GM12878 (cell line): ENCODE data around the gene SYTL4. TPM values are rescaled to one million over a fixed set of nuclear protein-coding genes. Genes with fewer than 3 reads are reported as not detected.

Source experiments
- ATAC-seq: fragments of 200-7000 bp; cut with Tn5 transposase; 3 replicates; pipeline ENCODE4 v1.9.1; 2020; ENCODE audit warnings: mild to moderate bottlenecking, moderate library complexity
- BruUV-seq: library from RNA; stranded (reverse); fragments of 400-500 nt; replicated peaks from 2 replicates; lab custom pipeline; 2021; lab: Mats Ljungman, UMichigan
- CTCF ChIA-PET: fragments of 300-600 bp; sonication (Branson Sonifier 250); formaldehyde crosslinking; extraction: SDS; loops from one replicate; lab custom pipeline; 2021; ENCODE audit warnings: inconsistent platforms; lab: Yijun Ruan, JAX
- POLR2A ChIA-PET: fragments of 350-600 bp; formaldehyde crosslinking; extraction: SDS; loops from one replicate; lab custom pipeline; 2021; ENCODE audit warnings: inconsistent platforms; lab: Charles Lee
- RAD21 ChIA-PET: fragments of 300-600 bp; sonication (Branson Sonifier 250); formaldehyde crosslinking; loops from one replicate; lab custom pipeline; 2023; ENCODE audit warnings: antibody characterized with exemption; ENCODE audit not compliant: unreplicated experiment; lab: Charles Lee
- SMC1A ChIA-PET: fragments of 300-600 bp; sonication (Branson Sonifier 250); formaldehyde crosslinking; loops from one replicate; lab custom pipeline; 2023; ENCODE audit not compliant: unreplicated experiment, uncharacterized antibody; lab: Charles Lee
- DNase-seq: peaks from one replicate; pipeline ENCODE4 v3.0.0-alpha.2; 2011; ENCODE audit warnings: low read depth, low spot score
- FAIRE-seq: peaks from 3 replicates; lab custom pipeline; 2011; peaks lifted over from hg19 to GRCh38; lab: Jason Lieb, UNC
- H2AFZ ChIP-seq: 2 replicates; pipeline ENCODE4 v1.6.0; 2011; ENCODE audit warnings: low read depth, low read length, control low read depth; ENCODE audit not compliant: control insufficient read depth
- H3K27ac ChIP-seq: 2 replicates; pipeline ENCODE4 v1.5.1; 2011; ENCODE audit warnings: control low read depth; ENCODE audit not compliant: control insufficient read depth, insufficient read depth
- H3K27me3 ChIP-seq, 2 experiments: replicated peaks in 1 of 2; 2 replicates each; pipeline versions ENCODE4 v1.6.0 to v1.6.1; 2011; ENCODE audit warnings: low read length in 1 of 2; ENCODE audit not compliant: control insufficient read depth in 2 of 2, insufficient read depth in 2 of 2
- H3K36me3 ChIP-seq, 2 experiments: 2 replicates each; pipeline ENCODE4 v1.5.1; 2011; ENCODE audit warnings: low read length in 1 of 2; ENCODE audit not compliant: control insufficient read depth in 2 of 2, insufficient read depth in 2 of 2
- H3K4me1 ChIP-seq: 2 replicates; pipeline ENCODE4 v1.6.1; 2011; ENCODE audit warnings: mild to moderate bottlenecking, low read length, moderate library complexity, mixed read lengths; ENCODE audit not compliant: control insufficient read depth, insufficient read depth
- H3K4me2 ChIP-seq: 2 replicates; pipeline ENCODE4 v1.6.0; 2011; ENCODE audit warnings: control low read depth; ENCODE audit not compliant: control insufficient read depth, insufficient read depth
- H3K4me3 ChIP-seq: fragments of 200-600 bp; sonication (generic); 2 replicates; pipeline ENCODE4 v1.5.1; 2016
- H3K79me2 ChIP-seq: 2 replicates; pipeline ENCODE4 v1.6.0; 2011; ENCODE audit warnings: low read length; ENCODE audit not compliant: control insufficient read depth, insufficient read depth
- H3K9ac ChIP-seq: 2 replicates; pipeline ENCODE4 v1.8.0; 2011; ENCODE audit warnings: low read length, control low read depth, mixed read lengths; ENCODE audit not compliant: control insufficient read depth, insufficient read depth
- H3K9me3 ChIP-seq: replicated peaks from 3 replicates; pipeline ENCODE4 v1.5.1; 2011; ENCODE audit warnings: mild to moderate bottlenecking, low read length; ENCODE audit not compliant: control insufficient read depth, insufficient read depth
- H4K20me1 ChIP-seq: 2 replicates; pipeline ENCODE4 v1.6.0; 2011; ENCODE audit not compliant: control insufficient read depth, insufficient read depth
- CBFB ChIP-seq: IDR thresholded peaks from 2 replicates; pipeline ENCODE4 v1.6.1; 2016; ENCODE audit warnings: antibody characterized with exemption, low read depth
- CBX3 ChIP-seq: fragments of 200-600 bp; sonication (generic); IDR thresholded peaks from 2 replicates; pipeline ENCODE4 v1.6.1; 2016; ENCODE audit warnings: low read depth, borderline replicate concordance
- HDAC2 ChIP-seq: fragments of 200-600 bp; sonication (generic); IDR thresholded peaks from 2 replicates; pipeline ENCODE4 v1.6.1; 2017
- PAX5 ChIP-seq: IDR thresholded peaks from 2 replicates; pipeline ENCODE4 v1.6.1; 2011; ENCODE audit warnings: low read depth, low read length, borderline replicate concordance
- RUNX3 ChIP-seq: IDR thresholded peaks from 2 replicates; pipeline ENCODE4 v1.6.1; 2012; ENCODE audit warnings: low read length, inconsistent platforms
- SMC3 ChIP-seq: IDR thresholded peaks from 2 replicates; pipeline ENCODE4 v1.6.1; 2011; ENCODE audit warnings: low read length, improper control_type of control experiment, borderline replicate concordance
- SUZ12 ChIP-seq: fragments of 200-600 bp; sonication (generic); IDR thresholded peaks from one replicate; pipeline ENCODE4 v1.6.1; 2018; ENCODE audit warnings: antibody characterized with exemption, mild to moderate bottlenecking; ENCODE audit not compliant: unreplicated experiment
- WGBS: methylation state at CpG from one replicate; pipeline ENCODE4 v1.1.6; 2016; ENCODE audit warnings: low lambda C conversion rate; ENCODE audit not compliant: insufficient replicate concordance, insufficient coverage; ENCODE audit errors: missing lambda C conversion rate; 5-methylcytosine and 5-hydroxymethylcytosine counted together
- in situ Hi-C: fragments of 300-500 bp; cut with MboI; formaldehyde crosslinking; loops from 9 replicates; pipeline ENCODE4 v1.14.3; 2018; ENCODE audit warnings: mixed read lengths
- intact Hi-C: fragments of 100-400 bp; cut with micrococcal nuclease; formaldehyde crosslinking; loops from one replicate; pipeline ENCODE4 v1.14.2; 2022; ENCODE audit not compliant: unreplicated experiment
- polyA plus RNA-seq, 11 experiments: library from polyadenylated mRNA; depleted of rRNA in 4 of 11; unstranded in 6 of 11; stranded (reverse) in 5 of 11; fragments of >200 nt; fragmentation: Nextera tagmentation in 4 of 11; fragmentation: Illumina TruSeq in 1 of 11; extraction: Ambion mirVana in 4 of 11; extraction: Trizol in 1 of 11; gene quantifications; 1 replicate in 1 of 11; 2 replicates in 10 of 11; pipeline versions ENCODE4 v1.2.1 to v1.2.3, GENCODE V29; 2011 to 2016; ENCODE audit warnings: inconsistent platforms in 2 of 11, missing spikeins in 2 of 11, low read depth in 1 of 11
- total RNA-seq, 4 experiments: library from RNA; depleted of rRNA in 3 of 4; stranded (reverse); fragments of >200 nt in 3 of 4; fragmentation: Illumina TruSeq in 1 of 4; extraction: Trizol in 1 of 4; gene quantifications; 2 replicates each; pipeline versions ENCODE4 v1.2.1 to v1.2.3, GENCODE V29; 2013 to 2021
- TF ChIP-seq, protein P1 (sequence below): fragments of 450-650 bp; formaldehyde crosslinking; IDR thresholded peaks from 2 replicates; pipeline ENCODE4 v1.4.0; 2022; ENCODE audit warnings: mild to moderate bottlenecking, moderate library complexity
- TF ChIP-seq, protein P2 (sequence below): fragments of 450-650 bp; IDR thresholded peaks from 2 replicates; pipeline ENCODE4 v1.6.1; 2017; ENCODE audit warnings: mild to moderate bottlenecking
- TF ChIP-seq, protein P3 (sequence below): fragments of 450-650 bp; IDR thresholded peaks from 2 replicates; pipeline ENCODE4 v1.6.1; 2016; ENCODE audit warnings: mild to moderate bottlenecking
- TF ChIP-seq, protein P4 (sequence below): fragments of 450-650 bp; IDR thresholded peaks from 2 replicates; pipeline ENCODE4 v1.6.1; 2017; ENCODE audit warnings: borderline replicate concordance

The SYTL4 gene
- total and polyA plus RNA-seq, 10 of the 15 experiments (the other 5 are each of a cell fraction or from before 2014, with no cell fraction given) = 0.07 to 0.74 (median 0.19) TPM; not detected in 2

- no peaks in the 10 kb centered on the region for H3K27me3 ChIP-seq
- FAIRE-seq (no peak), ATAC-seq (no peak), DNase-seq (no peak)
- RAD21 ChIA-PET = no interaction called here
- no peak overlapping the region for H2AFZ ChIP-seq
- POLR2A ChIA-PET = no interaction called here
- intact Hi-C loops = no loop called here
- no peak overlapping the region for H3K9ac ChIP-seq
- H3K9me3 ChIP-seq = no peaks in the 10 kb centered on the region
- SMC1A ChIA-PET = interaction anchor here (0.6 kb wide), 1 partner anchor 18 kb away, joined by 3 read pairs; no protein-coding TSS in a partner anchor
- H3K36me3 ChIP-seq = no peaks in the 10 kb centered on the region
- in situ Hi-C loops = no loop called here
- BruUV-seq = no TSS peak
- H3K4me1 ChIP-seq = no peaks in the 10 kb centered on the region
- CTCF ChIA-PET = no interaction called here
- no peak overlapping the region for H3K4me2 ChIP-seq
- WGBS = 72% methylated on average over 8 of the region's 8 CpGs
- TF ChIP-seq CBFB (no peak), SMC3 (no peak), RUNX3 (no peak)
- H4K20me1 ChIP-seq = no peaks in the 10 kb centered on the region
- no peak overlapping the region for H3K4me3 ChIP-seq
- no peak overlapping the region for H3K27ac ChIP-seq
- H3K79me2 ChIP-seq = no peaks in the 10 kb centered on the region
Observed at GRCh38 chrX:100717363-100717762, 14.6 kb downstream of the SYTL4 start.

DNA sequence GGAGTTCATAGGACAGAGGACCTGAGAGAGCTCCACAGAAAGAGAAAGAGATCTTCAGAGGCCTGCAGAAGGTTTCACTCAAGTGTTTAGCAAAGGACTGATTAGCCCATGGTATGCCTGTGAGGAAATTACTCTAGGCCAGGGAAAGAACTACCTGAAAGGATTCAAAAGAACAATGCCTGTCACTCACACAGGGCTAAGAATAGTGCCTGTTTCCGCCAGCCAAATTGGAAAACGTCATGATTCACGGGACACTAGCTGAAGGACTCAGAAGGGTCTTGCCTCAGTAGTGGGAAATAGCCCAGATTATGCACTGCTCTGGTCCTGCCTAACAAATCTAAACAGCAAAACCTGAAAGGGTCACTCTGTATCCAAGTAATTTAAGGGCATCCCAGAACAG lies 21.1 kb downstream of the SYTL4 start:
- WGBS = 20% methylated on average over 3 of the region's 3 CpGs
- FAIRE-seq = no peak
- Histone ChIP-seq H3K9me3 (no peaks in the 10 kb centered on the region), H3K36me3 (no peaks in the 10 kb centered on the region), H2AFZ (no peak overlapping the region), H3K27me3 (no peaks in the 10 kb centered on the region), H3K9ac (no peak overlapping the region), H3K4me1 (no peaks in the 10 kb centered on the region), H4K20me1 (no peaks in the 10 kb centered on the region), H3K4me2 (no peak overlapping the region), H3K79me2 (no peaks in the 10 kb centered on the region), H3K4me3 (no peak overlapping the region), H3K27ac (no peak overlapping the region)
- POLR2A ChIA-PET = no interaction called here
- ATAC-seq = no peak
- CTCF ChIA-PET = no interaction called here
- in situ Hi-C loops (no loop called here), intact Hi-C loops (no loop called here)
- RAD21 ChIA-PET = no interaction called here
- no peak for DNase-seq
- no TSS peak for BruUV-seq
- SMC1A ChIA-PET = interaction anchor here (0.6 kb wide), 1 partner anchor 9 kb away, joined by 3 read pairs; no protein-coding TSS in a partner anchor
- TF ChIP-seq CBX3 = no peak
- TF ChIP-seq, protein P1, sequence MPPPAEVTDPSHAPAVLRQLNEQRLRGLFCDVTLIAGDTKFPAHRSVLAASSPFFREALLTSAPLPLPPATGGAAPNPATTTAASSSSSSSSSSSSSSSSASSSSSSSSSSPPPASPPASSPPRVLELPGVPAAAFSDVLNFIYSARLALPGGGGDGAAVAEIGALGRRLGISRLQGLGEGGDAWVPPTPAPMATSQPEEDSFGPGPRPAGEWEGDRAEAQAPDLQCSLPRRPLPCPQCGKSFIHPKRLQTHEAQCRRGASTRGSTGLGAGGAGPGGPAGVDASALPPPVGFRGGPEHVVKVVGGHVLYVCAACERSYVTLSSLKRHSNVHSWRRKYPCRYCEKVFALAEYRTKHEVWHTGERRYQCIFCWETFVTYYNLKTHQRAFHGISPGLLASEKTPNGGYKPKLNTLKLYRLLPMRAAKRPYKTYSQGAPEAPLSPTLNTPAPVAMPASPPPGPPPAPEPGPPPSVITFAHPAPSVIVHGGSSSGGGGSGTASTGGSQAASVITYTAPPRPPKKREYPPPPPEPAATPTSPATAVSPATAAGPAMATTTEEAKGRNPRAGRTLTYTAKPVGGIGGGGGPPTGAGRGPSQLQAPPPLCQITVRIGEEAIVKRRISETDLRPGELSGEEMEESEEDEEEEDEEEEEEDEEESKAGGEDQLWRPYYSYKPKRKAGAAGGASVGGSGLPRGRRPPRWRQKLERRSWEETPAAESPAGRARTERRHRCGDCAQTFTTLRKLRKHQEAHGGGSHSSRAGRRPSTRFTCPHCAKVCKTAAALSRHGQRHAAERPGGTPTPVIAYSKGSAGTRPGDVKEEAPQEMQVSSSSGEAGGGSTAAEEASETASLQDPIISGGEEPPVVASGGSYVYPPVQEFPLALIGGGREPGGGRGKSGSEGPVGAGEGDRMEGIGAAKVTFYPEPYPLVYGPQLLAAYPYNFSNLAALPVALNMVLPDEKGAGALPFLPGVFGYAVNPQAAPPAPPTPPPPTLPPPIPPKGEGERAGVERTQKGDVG (CRISPR knock-in tag) = no peak
- no peak for TF ChIP-seq PAX5
- TF ChIP-seq, protein P2, sequence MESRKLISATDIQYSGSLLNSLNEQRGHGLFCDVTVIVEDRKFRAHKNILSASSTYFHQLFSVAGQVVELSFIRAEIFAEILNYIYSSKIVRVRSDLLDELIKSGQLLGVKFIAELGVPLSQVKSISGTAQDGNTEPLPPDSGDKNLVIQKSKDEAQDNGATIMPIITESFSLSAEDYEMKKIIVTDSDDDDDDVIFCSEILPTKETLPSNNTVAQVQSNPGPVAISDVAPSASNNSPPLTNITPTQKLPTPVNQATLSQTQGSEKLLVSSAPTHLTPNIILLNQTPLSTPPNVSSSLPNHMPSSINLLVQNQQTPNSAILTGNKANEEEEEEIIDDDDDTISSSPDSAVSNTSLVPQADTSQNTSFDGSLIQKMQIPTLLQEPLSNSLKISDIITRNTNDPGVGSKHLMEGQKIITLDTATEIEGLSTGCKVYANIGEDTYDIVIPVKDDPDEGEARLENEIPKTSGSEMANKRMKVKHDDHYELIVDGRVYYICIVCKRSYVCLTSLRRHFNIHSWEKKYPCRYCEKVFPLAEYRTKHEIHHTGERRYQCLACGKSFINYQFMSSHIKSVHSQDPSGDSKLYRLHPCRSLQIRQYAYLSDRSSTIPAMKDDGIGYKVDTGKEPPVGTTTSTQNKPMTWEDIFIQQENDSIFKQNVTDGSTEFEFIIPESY = no peak
- TF ChIP-seq, protein P3, sequence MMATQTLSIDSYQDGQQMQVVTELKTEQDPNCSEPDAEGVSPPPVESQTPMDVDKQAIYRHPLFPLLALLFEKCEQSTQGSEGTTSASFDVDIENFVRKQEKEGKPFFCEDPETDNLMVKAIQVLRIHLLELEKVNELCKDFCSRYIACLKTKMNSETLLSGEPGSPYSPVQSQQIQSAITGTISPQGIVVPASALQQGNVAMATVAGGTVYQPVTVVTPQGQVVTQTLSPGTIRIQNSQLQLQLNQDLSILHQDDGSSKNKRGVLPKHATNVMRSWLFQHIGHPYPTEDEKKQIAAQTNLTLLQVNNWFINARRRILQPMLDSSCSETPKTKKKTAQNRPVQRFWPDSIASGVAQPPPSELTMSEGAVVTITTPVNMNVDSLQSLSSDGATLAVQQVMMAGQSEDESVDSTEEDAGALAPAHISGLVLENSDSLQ = no peak
- TF ChIP-seq, protein P4, sequence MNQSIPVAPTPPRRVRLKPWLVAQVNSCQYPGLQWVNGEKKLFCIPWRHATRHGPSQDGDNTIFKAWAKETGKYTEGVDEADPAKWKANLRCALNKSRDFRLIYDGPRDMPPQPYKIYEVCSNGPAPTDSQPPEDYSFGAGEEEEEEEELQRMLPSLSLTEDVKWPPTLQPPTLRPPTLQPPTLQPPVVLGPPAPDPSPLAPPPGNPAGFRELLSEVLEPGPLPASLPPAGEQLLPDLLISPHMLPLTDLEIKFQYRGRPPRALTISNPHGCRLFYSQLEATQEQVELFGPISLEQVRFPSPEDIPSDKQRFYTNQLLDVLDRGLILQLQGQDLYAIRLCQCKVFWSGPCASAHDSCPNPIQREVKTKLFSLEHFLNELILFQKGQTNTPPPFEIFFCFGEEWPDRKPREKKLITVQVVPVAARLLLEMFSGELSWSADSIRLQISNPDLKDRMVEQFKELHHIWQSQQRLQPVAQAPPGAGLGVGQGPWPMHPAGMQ = no peak
- no peak for TF ChIP-seq SUZ12
- no peak for TF ChIP-seq HDAC2
